ES-I3 (cell line): ENCODE measurements around the gene TMEM51.

ENCODE experiments used
- H3K36me3 ChIP-seq: 2 replicates; pipeline ENCODE4 v1.6.1; 2013; ENCODE audit warnings: mild to moderate bottlenecking, low read length, control low read depth, moderate library complexity; ENCODE audit not compliant: insufficient read depth
- H3K4me1 ChIP-seq: 2 replicates; pipeline ENCODE4 v1.6.1; 2013; ENCODE audit warnings: mild to moderate bottlenecking, control low read depth, low read length; ENCODE audit not compliant: insufficient read depth
- H3K9ac ChIP-seq: 2 replicates; pipeline ENCODE4 v1.6.1; 2013; ENCODE audit warnings: low read depth, mild to moderate bottlenecking, low read length, moderate library complexity
- H3K9me3 ChIP-seq: 2 replicates; pipeline ENCODE4 v1.6.1; 2013; ENCODE audit warnings: mild to moderate bottlenecking, low read length, moderate library complexity; ENCODE audit not compliant: control insufficient read depth, insufficient read depth

The TMEM51 gene

GRCh38 chr1:15226388-15227255, 73.1 kb downstream of the TMEM51 start:
- Histone ChIP-seq H3K4me1 (no peaks in the 10 kb centered on the region), H3K9ac (no peak overlapping the region), H3K9me3 (no peaks in the 10 kb centered on the region), H3K36me3 (no peaks in the 10 kb centered on the region)

- H3K4me1 ChIP-seq, result no peaks in the 10 kb centered on the region
- no peaks in the 10 kb centered on the region for H3K9me3 ChIP-seq
- no peak overlapping the region for H3K9ac ChIP-seq
- no peaks in the 10 kb centered on the region for H3K36me3 ChIP-seq
Observed at GRCh38 chr1:15229707-15230131, 76.2 kb downstream of the TMEM51 start.

GRCh38 chr1:15231714-15232201, 78.2 kb downstream of the TMEM51 start:
- no peaks in the 10 kb centered on the region; the same call in 1 of the 2 replicates for H3K4me1 ChIP-seq
- no peaks in the 10 kb centered on the region for H3K9me3 ChIP-seq
- H3K9ac ChIP-seq, result no peak overlapping the region
- H3K36me3 ChIP-seq, result no peaks in the 10 kb centered on the region

GRCh38 chr1:15233689-15234088, 80.1 kb downstream of the TMEM51 start:
- Histone ChIP-seq H3K9ac (no peak overlapping the region), H3K9me3 (no peaks in the 10 kb centered on the region), H3K4me1 (no peaks in the 10 kb centered on the region; the same call in 1 of the 2 replicates), H3K36me3 (no peaks in the 10 kb centered on the region)

- H3K9me3 ChIP-seq, result no peaks in the 10 kb centered on the region
- H3K36me3 ChIP-seq, result no peaks in the 10 kb centered on the region
- no peak overlapping the region for H3K9ac ChIP-seq
- no peaks in the 10 kb centered on the region; the same call in 1 of the 2 replicates for H3K4me1 ChIP-seq
Observed at GRCh38 chr1:15236321-15236721, 82.8 kb downstream of the TMEM51 start.

GRCh38 chr1:15236746-15237145, 83.2 kb downstream of the TMEM51 start:
- Histone ChIP-seq H3K4me1 (no peaks in the 10 kb centered on the region; the same call in 1 of the 2 replicates), H3K9me3 (no peaks in the 10 kb centered on the region), H3K9ac (no peak overlapping the region), H3K36me3 (no peaks in the 10 kb centered on the region)

GRCh38 chr1:15238789-15239188, 85.2 kb downstream of the TMEM51 start:
- H3K36me3 ChIP-seq, result no peaks in the 10 kb centered on the region
- peaks cover 5% of the 10 kb centered on the region; the same call in 1 of the 2 replicates for H3K4me1 ChIP-seq

GRCh38 chr1:15242766-15243165, 89.2 kb downstream of the TMEM51 start:
- no peaks in the 10 kb centered on the region for H3K9me3 ChIP-seq
- H3K9ac ChIP-seq, result no peak overlapping the region
- peaks cover 12% of the 10 kb centered on the region for H3K4me1 ChIP-seq
- no peaks in the 10 kb centered on the region for H3K36me3 ChIP-seq

More at GRCh38 chr1:15238789-15239188, 85.2 kb downstream of the TMEM51 start:
- Histone ChIP-seq H3K9me3 (no peaks in the 10 kb centered on the region), H3K9ac (no peak overlapping the region)

- Histone ChIP-seq H3K36me3 (no peaks in the 10 kb centered on the region), H3K9ac (no peak overlapping the region), H3K9me3 (no peaks in the 10 kb centered on the region), H3K4me1 (peaks cover 12% of the 10 kb centered on the region)
Observed at GRCh38 chr1:15243275-15244043, 89.9 kb downstream of the TMEM51 start.

GRCh38 chr1:15244813-15245212, 91.3 kb downstream of the TMEM51 start:
- Histone ChIP-seq H3K9ac (no peak overlapping the region), H3K36me3 (no peaks in the 10 kb centered on the region), H3K9me3 (no peaks in the 10 kb centered on the region), H3K4me1 (peaks cover 12% of the 10 kb centered on the region)

GRCh38 chr1:15245593-15246360, 92.2 kb downstream of the TMEM51 start:
- no peaks in the 10 kb centered on the region for H3K36me3 ChIP-seq
- H3K9ac ChIP-seq, result no peak overlapping the region
- H3K9me3 ChIP-seq, result no peaks in the 10 kb centered on the region
- peaks cover 12% of the 10 kb centered on the region for H3K4me1 ChIP-seq

- Histone ChIP-seq H3K36me3 (no peaks in the 10 kb centered on the region), H3K4me1 (peaks cover 12% of the 10 kb centered on the region), H3K9ac (peak within 1 kb of the TSS; percentile 41; the same call in 1 of the 2 replicates), H3K9me3 (no peaks in the 10 kb centered on the region)
Observed at GRCh38 chr1:15246960-15247614, 93.5 kb downstream of the TMEM51 start, which contains the start of gene FHAD1. Gene FHAD1 (plus strand): TSS chr1:15247223. CDS start chr1:15251785, 4,562 bp downstream.

GRCh38 chr1:15248216-15248615, 94.7 kb downstream of the TMEM51 start:
- H3K36me3 ChIP-seq, result no peaks in the 10 kb centered on the region
- peaks cover 11% of the 10 kb centered on the region for H3K4me1 ChIP-seq
- H3K9ac ChIP-seq, result no peak overlapping the region
- H3K9me3 ChIP-seq, result no peaks in the 10 kb centered on the region
